ENCODE data around the gene DISC1.
"Not testable (repeated sequence)": the region's sequence is repeated elsewhere in the genome, so short reads cannot be mapped to it uniquely, and the experiment has no call there.

The DISC1 gene

GRCh38 chr1:231634323-231635013 lies 7.9 kb downstream of the DISC1 start:
- in situ Hi-C loops (cut with MboI; ENCODE audit: low sequenced_read_pairs), result no loop called here

GRCh38 chr1:231636157-231636556 lies 9.6 kb downstream of the DISC1 start:
- in situ Hi-C loops (cut with MboI; ENCODE audit: low sequenced_read_pairs), result no loop called here

DNA sequence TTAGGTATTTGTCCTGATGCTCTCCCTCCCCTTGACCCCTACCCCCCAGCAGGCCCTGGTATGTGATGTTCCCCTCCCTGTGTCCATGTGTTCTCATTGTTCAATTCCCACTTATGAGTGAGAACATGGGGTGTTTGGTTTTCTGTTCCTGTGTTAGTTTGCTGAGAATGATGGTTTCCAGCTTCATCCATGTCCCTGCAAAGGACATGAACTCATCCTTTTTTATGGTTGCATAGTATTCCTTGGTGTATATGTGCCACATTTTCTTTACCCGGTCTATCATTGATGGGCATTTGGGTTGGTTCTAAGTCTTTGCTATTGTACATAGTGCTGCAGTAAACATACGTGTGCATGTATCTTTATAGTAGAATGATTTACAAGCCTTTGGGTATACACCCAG lies 10.3 kb downstream of the DISC1 start:
- in situ Hi-C loops (cut with MboI; ENCODE audit: low sequenced_read_pairs), result not testable (repeated sequence)

DNA sequence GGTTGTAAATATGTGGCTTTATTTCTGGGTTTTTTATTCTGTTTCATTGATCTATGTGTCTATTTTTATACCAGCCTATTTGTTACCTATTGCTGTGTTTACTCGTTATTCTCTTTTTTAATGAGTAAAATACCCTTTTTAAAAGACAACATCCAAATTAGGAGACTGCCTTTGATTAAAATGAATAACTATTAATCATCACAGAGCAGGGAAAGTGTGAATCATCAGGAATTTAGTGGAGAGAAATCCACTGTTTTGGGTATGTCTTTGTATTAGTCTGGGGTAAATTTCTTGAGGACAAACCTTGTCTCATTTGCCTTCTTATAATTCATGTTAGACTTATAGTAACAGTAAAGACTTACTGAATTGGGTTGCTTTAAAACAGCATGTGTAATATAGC lies 12.1 kb downstream of the DISC1 start:
- in situ Hi-C loops (cut with MboI; ENCODE audit: low sequenced_read_pairs), result no loop called here

DNA sequence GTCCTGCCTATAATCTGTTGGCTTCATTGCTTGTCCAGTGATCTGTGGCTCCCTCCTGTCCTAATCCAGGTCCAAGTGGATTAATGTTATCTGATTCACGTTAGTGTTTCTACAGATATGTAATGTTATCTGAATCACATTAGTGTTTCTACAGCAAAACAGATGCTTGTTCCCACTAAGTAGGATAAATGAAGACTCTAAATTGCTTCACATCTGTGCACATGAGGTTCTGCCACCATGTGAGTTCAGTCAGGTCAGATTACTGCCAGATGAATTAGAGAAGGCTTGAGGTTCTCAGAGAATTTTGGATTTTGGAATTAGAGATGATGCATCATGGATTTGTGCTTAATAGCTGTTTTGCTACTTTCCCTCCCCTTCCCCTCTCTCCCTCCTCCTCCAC lies 13.2 kb downstream of the DISC1 start:
- in situ Hi-C loops (cut with MboI; ENCODE audit: low sequenced_read_pairs), result no loop called here

GRCh38 chr1:231641444-231641843 lies 14.9 kb downstream of the DISC1 start:
- in situ Hi-C loops (cut with MboI; ENCODE audit: low sequenced_read_pairs), result not testable (repeated sequence)

- in situ Hi-C loops (cut with MboI; ENCODE audit: low sequenced_read_pairs), result not testable (repeated sequence)
Observed at GRCh38 chr1:231642061-231642460, 15.5 kb downstream of the DISC1 start.

DNA sequence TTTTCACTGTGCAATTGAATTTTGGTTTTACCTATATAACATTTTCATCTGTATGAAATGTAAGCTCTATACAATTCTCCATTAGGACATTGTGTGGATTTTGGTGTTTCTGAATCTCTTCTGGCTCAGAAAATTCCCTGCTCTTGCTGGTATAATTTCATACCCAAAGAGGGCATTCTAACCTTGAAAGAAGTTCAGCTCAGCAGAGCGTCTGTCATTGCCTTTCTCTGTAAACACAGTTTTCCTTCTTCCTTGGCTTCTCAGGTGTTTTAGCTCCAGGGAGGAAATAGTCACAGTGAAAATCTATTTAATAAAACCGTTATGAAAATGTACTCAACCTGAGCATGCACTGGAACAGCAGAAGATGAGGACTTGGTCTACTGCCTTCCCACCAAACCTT lies 16.0 kb downstream of the DISC1 start:
- in situ Hi-C loops (cut with MboI; ENCODE audit: low sequenced_read_pairs), result no loop called here

- in situ Hi-C loops (cut with MboI; ENCODE audit: low sequenced_read_pairs), result no loop called here
Observed at GRCh38 chr1:231643071-231643934, 16.7 kb downstream of the DISC1 start.

DNA sequence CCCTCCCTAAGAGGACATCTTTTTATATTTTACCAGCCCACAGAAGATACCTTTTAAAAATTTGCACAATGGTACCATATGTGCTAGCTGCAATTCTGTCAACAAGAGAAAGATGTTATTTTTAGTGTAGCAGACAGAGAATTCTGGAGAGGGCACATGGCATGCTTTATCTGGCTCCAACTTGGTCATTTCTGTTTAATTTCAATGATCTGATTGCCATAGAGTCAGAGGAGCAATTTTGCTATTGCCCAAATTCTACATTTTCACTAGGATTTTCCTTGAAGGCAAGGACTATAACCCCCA lies 17.3 kb downstream of the DISC1 start:
- in situ Hi-C loops (cut with MboI; ENCODE audit: low sequenced_read_pairs), result no loop called here

DNA sequence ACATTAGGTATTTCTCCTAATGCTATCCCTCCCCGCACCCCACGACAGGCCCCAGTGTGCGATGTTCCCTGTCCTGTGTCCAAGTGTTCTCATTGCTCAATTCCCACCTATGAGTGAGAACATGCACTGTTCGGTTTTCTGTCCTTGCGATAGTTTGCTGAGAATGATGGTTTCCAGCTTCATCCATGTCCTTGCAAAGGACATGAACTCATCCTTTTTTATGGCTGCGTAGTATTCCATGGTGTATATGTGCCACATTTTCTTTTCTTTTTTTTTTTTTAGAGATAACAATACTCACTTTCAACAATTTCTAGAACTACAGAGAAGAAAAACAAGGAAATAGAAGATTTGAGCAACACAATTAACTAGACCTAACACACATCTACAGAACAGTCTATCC lies 19.0 kb downstream of the DISC1 start:
- in situ Hi-C loops (cut with MboI; ENCODE audit: low sequenced_read_pairs), result not testable (repeated sequence)

DNA sequence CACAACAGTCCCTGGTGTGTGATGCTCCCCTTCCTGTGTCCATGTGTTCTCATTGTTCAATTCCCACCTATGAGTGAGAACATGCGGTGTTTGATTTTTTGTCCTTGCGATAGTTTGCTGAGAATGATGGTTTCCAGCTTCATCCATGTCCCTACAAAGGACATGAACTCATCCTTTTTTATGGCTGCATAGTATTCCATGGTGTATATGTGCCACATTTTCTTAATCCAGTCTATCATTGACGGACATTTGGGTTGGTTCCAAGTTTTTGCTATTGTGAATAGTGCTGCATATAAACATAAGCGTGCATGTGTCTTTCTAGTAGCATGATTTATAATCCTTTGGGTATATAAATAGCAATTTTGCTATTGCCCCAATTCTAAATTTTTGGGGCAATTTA lies 19.6 kb downstream of the DISC1 start:
- in situ Hi-C loops (cut with MboI; ENCODE audit: low sequenced_read_pairs), result not testable (repeated sequence)

GRCh38 chr1:231651621-231652260 lies 25.2 kb downstream of the DISC1 start:
- in situ Hi-C loops (cut with MboI; ENCODE audit: low sequenced_read_pairs), result not testable (repeated sequence)

DNA sequence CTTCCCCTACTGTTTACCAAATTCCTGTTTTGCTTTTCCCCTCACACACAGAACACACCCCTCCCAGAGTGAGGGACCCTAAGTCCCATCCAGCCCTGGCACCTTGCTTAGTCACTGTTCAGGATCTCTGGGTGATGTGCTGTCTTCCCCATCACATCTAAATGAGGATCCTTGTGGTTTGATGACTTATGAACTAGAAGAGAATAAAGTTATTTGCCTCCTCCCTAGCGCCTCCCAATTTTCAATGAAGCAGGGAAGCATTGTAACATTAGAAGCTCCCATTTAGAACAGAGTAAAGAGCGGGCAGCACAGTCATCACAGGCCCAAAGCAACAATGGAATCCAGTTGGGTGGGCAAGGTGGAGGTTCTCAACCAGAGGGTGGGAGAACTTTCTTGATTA lies 27.0 kb downstream of the DISC1 start:
- in situ Hi-C loops (cut with MboI; ENCODE audit: low sequenced_read_pairs), result no loop called here

DNA sequence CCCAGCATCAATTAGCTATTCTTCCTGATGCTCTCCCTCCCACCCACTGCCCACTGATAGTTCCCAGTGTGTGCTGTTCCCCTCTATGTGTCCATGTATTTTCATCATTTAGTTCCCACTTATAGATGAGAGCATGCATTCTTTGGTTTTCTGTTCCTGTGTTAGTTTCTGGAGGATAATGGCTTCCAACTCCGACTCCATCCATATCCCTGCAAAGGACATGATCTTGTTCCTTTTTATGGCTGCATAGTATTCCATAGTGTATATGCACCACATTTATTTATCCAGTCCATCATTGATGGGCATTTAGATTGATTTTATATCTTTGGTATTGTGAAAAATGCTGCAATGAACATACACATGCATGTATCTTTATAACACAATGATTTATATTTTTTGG lies 30.2 kb downstream of the DISC1 start:
- in situ Hi-C loops (cut with MboI; ENCODE audit: low sequenced_read_pairs), result no loop called here

DNA sequence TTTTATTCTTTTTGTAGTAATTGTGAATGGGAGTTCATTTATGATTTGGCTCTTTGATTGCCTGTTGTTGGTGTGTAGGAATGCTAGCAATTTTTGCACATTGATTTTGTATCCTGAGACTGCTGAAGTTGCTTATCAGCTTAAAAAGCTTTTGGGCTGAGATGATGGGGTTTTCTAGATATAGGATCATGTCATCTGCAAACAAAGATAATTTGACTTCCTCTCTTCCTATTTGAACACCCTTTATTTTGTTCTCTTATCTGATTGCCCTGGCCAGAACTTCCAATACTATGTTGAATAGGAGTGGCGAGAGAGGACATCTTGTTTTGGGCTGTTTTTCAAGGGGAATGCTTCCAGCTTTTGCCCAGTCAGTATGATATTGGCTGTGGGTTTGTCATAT lies 31.6 kb downstream of the DISC1 start:
- in situ Hi-C loops (cut with MboI; ENCODE audit: low sequenced_read_pairs), result not testable (repeated sequence)

DNA sequence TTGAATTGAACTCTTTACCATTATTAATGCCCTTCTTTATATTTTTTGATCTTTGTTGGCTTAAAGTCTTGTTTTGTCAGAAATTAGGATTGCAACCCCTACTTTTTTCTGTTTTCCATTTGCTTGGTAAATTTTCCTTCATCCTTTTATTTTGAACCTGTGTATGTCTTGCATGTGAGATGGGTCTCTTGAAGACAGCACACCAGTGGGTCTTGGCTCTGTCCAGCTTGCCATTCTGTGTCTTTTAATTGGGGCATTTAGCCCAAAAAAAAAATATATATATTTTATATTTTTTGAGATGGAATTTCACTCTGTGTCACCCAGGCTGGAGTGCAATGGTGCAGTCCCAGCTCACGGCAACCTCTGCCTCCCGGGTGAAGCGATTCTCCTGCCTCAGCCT lies 33.6 kb downstream of the DISC1 start:
- in situ Hi-C loops (cut with MboI; ENCODE audit: low sequenced_read_pairs), result no loop called here

GRCh38 chr1:231663211-231663792 lies 36.7 kb downstream of the DISC1 start:
- in situ Hi-C loops (cut with MboI; ENCODE audit: low sequenced_read_pairs), result no loop called here

GRCh38 chr1:231665101-231665500 lies 38.5 kb downstream of the DISC1 start:
- in situ Hi-C loops (cut with MboI; ENCODE audit: low sequenced_read_pairs), result no loop called here

DNA sequence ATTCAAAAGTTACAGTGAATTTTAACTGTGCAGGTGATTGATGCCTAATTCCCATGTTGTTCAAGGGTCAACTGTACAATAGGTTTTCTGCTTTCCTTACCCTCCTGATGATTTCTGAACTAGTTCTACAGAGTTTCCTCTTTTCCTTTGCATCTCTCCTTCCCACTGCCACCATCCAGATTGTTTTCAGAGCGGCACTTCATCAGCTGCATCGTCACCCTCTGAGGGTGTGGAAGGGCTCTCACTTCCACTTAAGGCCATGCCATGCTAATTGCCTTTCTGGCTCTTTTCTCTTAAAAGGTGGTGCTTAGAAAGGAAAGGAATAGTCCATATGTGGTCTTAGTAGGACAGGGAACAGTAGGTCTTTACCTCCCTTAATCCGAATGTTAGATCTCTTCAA lies 39.1 kb downstream of the DISC1 start:
- in situ Hi-C loops (cut with MboI; ENCODE audit: low sequenced_read_pairs), result no loop called here

- in situ Hi-C loops (cut with MboI; ENCODE audit: low sequenced_read_pairs), result no loop called here
Observed at GRCh38 chr1:231666220-231666936, 39.8 kb downstream of the DISC1 start.
